Measurements from ENCODE around the gene ITGA11. TPM values are rescaled to one million over a fixed set of nuclear protein-coding genes. Genes with fewer than 3 reads are reported as not detected.
A peak's percentile ranks its signal among the peaks of the same experiment; 100 is the strongest.

The ITGA11 gene
- polyA plus RNA-seq, 1 of the 3 experiments (the other 2 are of a cell fraction): 0.49 TPM

DNA sequence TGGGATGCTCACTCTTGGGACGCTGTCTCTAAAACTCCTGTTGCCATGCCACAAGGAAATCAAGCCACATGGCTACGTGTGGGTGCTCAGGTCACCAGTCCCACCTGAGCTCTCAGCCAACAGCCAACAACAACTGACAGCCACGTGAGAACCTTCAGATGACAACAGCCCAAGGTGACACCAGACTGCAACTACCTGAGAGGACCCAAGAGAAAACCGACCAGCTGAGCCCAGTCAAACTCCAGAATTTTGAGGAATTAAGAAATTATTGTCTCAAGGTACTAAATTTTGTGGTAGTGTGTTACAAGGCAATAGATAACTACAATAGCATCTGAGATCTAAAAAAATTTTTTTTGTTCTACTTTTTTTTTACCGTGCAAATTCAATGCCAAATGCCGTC lies 75.2 kb downstream of the ITGA11 start:
- Histone ChIP-seq H3K9me3 (no peaks in the 10 kb centered on the region), H3K4me3 (ENCODE audit: low read depth in 2 of 2, low read length in 1 of 2) (no peak overlapping the region), H3K9me2 (no peaks in the 10 kb centered on the region), H3K4me1 (ENCODE audit: control insufficient read depth in 1 of 2, insufficient read depth in 2 of 2, low read depth in 1 of 2, low read length in 1 of 2) (peaks cover 0 to 18% of the 10 kb centered on the region in 2 experiments; a peak in 2 of 4 replicates), H3K27me3 (ENCODE audit: insufficient read depth) (no peaks in the 10 kb centered on the region), H4K20me1 (ENCODE audit: insufficient read depth) (no peaks in the 10 kb centered on the region), H3F3A (replicated peaks; ENCODE audit: insufficient read depth) (peaks cover 32% of the 10 kb centered on the region), H3K36me3 (replicated peaks in 1 of 2; ENCODE audit: control insufficient read depth in 1 of 2, insufficient read depth in 2 of 2, low read length in 1 of 2) (peaks cover 0 to 8% of the 10 kb centered on the region in 2 experiments), H3K9ac (no peak overlapping the region), H3K79me2 (ENCODE audit: insufficient read depth) (no peaks in the 10 kb centered on the region), H3K4me2 (no peak overlapping the region), H3K27ac (ENCODE audit: low read depth in 2 of 2, low read length in 1 of 2) (no peak overlapping the region), H2AFZ (ENCODE audit: low read depth) (no peak overlapping the region)
- CTCF ChIA-PET: interaction anchor here (0.6 kb wide), 2 partner anchors 69 to 702 kb away, joined by 3 read pairs; no protein-coding TSS in a partner anchor
- no peak for TF ChIP-seq MEF2A (IDR thresholded peaks at IDR 0.05; ENCODE audit: borderline replicate concordance, low read depth)
- no peak for TF ChIP-seq EZH2phosphoT487 (IDR thresholded peaks at IDR 0.05; ENCODE audit: borderline replicate concordance, low read depth)
- TF ChIP-seq REST (IDR thresholded peaks at IDR 0.05; ENCODE audit: low read depth, low read length): no peak
- no peak for TF ChIP-seq RAD21 (IDR thresholded peaks at IDR 0.05; ENCODE audit: low read length)
- no peak for TF ChIP-seq FOSL2 (IDR thresholded peaks at IDR 0.05; ENCODE audit: borderline replicate concordance, low read depth)
- TF ChIP-seq GATA2 (CRISPR knock-in tag; IDR thresholded peaks at IDR 0.05): no peak
- no peak for TF ChIP-seq GABPA (IDR thresholded peaks at IDR 0.05; ENCODE audit: low read depth)
- TF ChIP-seq CHD2 (IDR thresholded peaks at IDR 0.05; ENCODE audit: low read length, partially characterized antibody): no peak
- TF ChIP-seq POLR2AphosphoS5 (IDR thresholded peaks at IDR 0.05; ENCODE audit: low read depth, low read length): no peak
- no peak for DNase-seq
- POLR2A ChIA-PET: no interaction called here
- WGBS (ENCODE audit: low lambda C conversion rate): 91% methylated on average over 3 of the region's 6 CpGs

- WGBS (ENCODE audit: low lambda C conversion rate): 35% methylated on average over 4 of the region's 4 CpGs
- H3K4me2 ChIP-seq: peak overlapping the region; percentile 24; the same call in 1 of the 2 replicates
- H3K27ac ChIP-seq (ENCODE audit: low read depth in 2 of 2, low read length in 1 of 2): peak overlapping the region in 1 of 2 experiments; percentile 95; a peak in 2 of 4 replicates
- no peaks in the 10 kb centered on the region for H3K9me2 ChIP-seq
- POLR2A ChIA-PET: no interaction called here
- peaks cover 0 to 18% of the 10 kb centered on the region in 2 experiments; a peak in 2 of 4 replicates for H3K4me1 ChIP-seq (ENCODE audit: control insufficient read depth in 1 of 2, insufficient read depth in 2 of 2, low read depth in 1 of 2, low read length in 1 of 2)
- TF ChIP-seq GATA2 (CRISPR knock-in tag; IDR thresholded peaks at IDR 0.05) (no peak), JUND (IDR thresholded peaks at IDR 0.05) (peak; percentile 80), SMC3 (IDR thresholded peaks at IDR 0.05; ENCODE audit: low read depth, low read length) (no peak), USF1 (IDR thresholded peaks at IDR 0.05; ENCODE audit: borderline replicate concordance, low read depth) (no peak), ELF1 (IDR thresholded peaks at IDR 0.05) (no peak), FOSL2 (IDR thresholded peaks at IDR 0.05; ENCODE audit: borderline replicate concordance, low read depth) (peak; percentile 88), TCF12 (IDR thresholded peaks at IDR 0.05) (peak; percentile 45), MXI1 (IDR thresholded peaks at IDR 0.05; ENCODE audit: low read depth, low read length) (no peak)
- CTCF ChIA-PET: interaction anchor here (1.2 kb wide), 2 partner anchors 24 to 48 kb away, joined by 3 to 6 read pairs; no protein-coding TSS in a partner anchor
- H3K4me3 ChIP-seq (ENCODE audit: low read depth in 2 of 2, low read length in 1 of 2): no peak overlapping the region
- H3K9me3 ChIP-seq: no peaks in the 10 kb centered on the region
- no peaks in the 10 kb centered on the region for H3K79me2 ChIP-seq (ENCODE audit: insufficient read depth)
- H2AFZ ChIP-seq (ENCODE audit: low read depth): no peak overlapping the region
- no peak for DNase-seq
- no peak overlapping the region for H3K9ac ChIP-seq
- peaks cover 32% of the 10 kb centered on the region for H3F3A ChIP-seq (replicated peaks; ENCODE audit: insufficient read depth)
- no peaks in the 10 kb centered on the region for H4K20me1 ChIP-seq (ENCODE audit: insufficient read depth)
- H3K27me3 ChIP-seq (ENCODE audit: insufficient read depth): no peaks in the 10 kb centered on the region
- peaks cover 0 to 8% of the 10 kb centered on the region in 2 experiments for H3K36me3 ChIP-seq (replicated peaks in 1 of 2; ENCODE audit: control insufficient read depth in 1 of 2, insufficient read depth in 2 of 2, low read length in 1 of 2)
These were observed 77.0 kb downstream of the ITGA11 start for GRCh38 chr15:68354923-68355322.

Measured in SK-N-SH (cell line).